ENCODE results near the gene LLCFC1.

LLCFC1 gene

DNA sequence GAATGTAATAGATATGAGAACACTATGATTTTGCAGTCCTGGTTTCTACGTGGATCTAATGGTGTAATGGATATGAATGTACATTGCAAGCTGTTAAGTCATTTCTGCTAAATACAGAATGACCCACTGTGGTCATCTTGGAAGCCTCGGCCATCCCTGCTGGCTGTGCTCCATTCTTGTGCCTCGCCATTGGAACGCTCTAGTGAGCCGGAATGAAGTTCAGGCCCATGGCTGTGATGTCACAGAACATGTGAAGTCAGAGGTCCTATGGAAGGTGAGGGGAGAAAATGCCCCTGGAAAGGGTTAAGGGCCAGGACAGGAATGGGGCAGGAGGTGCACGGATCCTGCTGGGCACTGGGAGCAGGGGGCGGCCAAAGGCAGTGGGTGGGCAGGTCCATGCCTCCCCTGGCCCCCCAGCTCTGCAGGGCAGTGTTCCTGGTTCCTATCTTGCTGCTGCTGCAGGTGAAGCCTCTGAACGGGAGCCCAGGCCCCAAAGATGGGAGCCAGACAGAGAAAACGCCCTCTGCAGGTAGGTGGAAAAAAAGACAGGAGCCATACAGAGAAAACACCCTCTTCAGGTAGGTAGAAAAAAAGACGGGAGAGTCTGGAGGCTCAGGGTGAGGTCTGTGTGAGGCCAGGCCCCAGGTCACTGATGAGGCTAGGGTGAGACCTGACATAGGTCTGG is at the start of gene LLCFC1:
TSS of gene LLCFC1 (plus strand) at position 259 of the 685 bp plus-strand sequence. CDS start at position 397, 138 bp downstream.
- DNase-seq (ENCODE audit: low read depth), result no peak

DNA sequence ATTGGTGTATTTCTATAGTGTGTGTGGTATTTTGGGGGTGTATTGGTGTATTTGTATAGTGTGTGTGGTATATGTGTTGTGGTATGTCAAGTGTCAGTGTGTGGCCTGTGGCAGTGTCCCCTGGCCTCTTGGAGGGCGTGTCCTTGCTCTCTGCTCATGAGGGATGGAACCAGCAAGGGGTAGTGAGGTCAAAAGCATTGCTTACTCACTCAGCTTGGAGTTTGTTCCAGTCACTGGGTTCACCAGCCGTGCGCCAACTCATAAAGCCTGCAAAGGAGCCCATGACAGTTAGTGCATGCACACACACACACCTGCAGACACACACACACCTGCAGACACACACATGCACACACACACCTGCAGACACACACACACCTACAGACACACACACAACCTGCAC is 49.5 kb upstream of the LLCFC1 start:
- no peak for DNase-seq (ENCODE audit: low read depth)

DNA sequence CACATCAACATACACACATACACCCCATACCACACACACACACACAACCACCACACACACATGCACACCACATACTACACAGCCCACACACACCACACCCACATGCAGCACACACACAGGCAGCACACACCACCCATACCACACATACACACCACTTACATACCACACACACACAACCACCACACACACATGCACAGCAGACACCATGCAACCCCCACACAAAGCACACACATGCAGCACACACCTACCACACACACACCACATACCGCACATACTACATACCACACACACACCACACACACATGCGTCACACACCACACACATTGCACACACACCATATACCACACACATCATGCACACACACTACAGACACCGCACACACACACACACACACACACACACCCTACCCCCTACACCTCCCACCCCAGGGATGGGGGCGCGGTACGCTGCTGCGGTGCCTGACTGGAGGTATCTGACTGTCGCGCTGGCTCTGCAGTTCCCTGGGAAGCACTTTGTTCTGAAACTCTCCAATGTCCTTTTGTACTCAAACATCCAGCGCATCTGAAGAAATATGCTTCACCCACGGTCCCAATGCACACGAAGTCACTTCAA is 48.3 kb upstream of the LLCFC1 start:
- DNase-seq (ENCODE audit: low read depth), result no peak

DNA sequence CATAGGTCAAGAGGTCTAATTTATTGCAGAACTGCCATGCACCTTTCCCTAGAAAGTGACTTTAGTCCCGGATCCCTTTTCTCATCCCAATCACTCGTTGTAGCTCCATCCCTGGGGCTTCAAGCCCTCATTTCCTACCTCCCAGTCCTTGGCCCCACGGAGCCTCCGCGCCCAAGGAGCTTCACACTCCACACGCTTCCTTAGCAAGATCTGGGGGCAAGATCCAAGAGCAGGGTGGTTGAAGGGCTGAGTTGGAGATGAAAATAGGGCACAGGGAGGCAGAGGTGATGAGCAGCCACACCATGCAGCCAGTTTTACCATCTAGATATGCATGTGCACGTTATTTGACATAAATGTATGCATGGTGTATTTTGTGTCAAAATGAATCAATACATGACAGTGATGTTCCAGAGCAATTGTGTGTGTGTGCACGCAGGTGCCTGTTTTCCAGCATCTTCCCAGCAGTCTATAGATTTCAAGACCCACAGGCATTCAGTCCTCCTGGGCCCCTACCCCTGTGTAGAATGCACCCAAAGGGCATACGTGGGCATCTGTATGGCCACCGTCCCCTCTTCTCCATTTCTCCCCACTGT is 47.7 kb upstream of the LLCFC1 start:
- DNase-seq (ENCODE audit: low read depth), result no peak

DNA sequence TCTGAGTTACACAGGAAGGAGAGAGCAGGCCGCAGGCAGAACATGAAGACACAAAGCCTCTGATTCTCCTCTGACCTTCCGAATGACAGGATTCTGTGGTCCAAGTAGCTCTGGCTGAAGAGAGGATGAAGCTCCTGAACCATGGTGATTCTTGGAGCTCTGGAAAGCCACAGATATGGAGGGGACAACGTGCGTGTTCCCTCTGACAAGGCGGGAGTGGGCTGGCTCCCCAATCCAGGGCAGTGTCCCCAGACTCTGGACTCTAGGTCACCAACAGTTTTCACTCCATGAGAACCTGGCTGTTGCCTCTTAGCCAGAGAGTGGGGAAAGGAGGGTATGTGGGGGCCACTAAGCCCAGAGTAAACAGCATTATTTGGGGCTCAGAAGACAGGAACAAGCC is 46.3 kb upstream of the LLCFC1 start:
- DNase-seq (ENCODE audit: low read depth), result no peak

DNA sequence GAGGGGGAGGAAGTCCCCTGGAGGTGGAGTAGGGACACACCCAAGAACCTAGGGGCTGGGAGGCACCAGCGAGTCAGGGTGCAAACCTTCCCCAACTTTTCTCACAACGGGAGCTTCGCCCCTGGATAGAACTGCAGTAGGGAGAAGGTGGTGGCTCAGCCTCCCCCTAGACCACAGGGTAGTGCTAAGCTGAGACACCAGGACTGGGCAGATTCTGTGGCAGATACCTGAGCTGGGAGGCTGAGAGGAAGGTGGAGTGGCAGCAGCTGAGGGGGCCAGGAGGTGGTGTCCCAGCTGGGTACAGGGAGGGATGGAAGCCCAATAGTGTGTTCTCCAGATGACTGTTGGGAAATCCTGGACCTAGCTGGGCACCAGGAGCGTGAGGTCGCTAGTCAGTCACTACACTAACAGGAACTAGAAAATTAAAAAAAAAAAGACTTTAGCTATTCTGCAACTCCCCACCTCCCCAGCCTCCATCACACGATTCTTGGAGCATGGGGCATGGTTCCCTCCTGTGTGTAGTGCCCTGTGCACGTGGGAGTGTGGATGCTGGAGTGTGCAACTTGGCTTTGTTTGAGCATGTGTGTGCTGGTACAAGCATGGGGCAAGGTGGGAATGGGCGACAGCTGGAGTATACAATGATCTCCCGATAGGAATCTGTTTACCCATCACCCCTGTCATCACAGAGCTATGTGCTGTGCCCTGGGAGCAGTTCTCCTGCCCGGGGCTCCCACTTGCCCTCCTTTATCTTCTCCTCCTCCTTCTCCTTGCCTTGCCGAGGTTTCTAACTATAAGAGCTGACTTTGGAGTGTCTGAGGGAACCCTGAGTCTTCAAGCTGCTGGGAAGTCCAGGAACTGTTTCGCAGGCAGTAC is 44.9 kb upstream of the LLCFC1 start:
- no peak for DNase-seq (ENCODE audit: low read depth)

DNA sequence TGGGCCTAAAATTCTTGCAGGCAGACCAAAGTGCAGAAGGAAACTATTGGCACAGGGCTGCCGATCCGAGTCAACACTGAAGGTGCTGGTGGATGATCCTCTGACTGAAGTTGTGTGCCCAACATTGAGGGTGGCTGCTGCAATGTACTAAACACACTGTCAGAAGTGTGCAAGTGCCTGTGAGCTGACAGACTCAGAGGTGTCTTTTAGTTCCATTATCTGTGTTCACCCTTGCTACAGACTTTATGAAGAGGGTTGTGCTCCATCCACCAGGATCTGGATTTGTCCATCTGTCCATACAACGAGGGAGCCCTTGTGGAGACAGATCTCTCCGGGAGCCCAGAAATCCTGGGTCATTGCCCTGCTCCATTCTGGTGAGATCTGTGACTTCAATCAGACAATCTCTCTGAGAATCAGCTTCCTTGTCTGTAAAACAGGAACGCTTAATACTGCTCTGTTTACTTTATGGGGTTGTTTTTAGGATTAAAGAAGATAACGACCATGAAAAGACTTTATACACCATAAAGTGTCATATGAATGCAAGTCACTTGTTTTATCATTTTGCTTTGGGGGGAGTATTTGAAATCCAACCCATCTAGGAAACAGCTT is 44.2 kb upstream of the LLCFC1 start:
- DNase-seq (ENCODE audit: low read depth), result no peak

DNA sequence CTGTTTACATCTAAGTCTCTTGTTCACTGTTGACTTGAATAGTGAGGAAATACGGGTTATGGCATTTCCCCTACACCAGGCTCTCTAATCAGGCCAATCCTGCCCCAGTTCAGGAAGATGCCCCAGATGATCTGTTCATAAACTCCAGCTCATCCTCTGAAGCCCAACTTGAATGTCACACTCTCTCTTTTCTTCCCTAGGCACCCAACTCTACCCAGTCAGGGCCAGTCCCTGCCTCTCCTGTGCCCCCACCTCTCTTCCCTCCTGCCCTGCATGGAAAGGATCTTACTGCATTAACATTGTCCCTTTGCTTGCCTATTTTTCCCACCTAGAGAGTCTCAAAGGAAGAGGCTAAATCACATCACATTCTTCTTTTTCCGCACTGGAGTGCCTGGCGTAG is 43.1 kb upstream of the LLCFC1 start:
- DNase-seq (ENCODE audit: low read depth), result no peak

DNA sequence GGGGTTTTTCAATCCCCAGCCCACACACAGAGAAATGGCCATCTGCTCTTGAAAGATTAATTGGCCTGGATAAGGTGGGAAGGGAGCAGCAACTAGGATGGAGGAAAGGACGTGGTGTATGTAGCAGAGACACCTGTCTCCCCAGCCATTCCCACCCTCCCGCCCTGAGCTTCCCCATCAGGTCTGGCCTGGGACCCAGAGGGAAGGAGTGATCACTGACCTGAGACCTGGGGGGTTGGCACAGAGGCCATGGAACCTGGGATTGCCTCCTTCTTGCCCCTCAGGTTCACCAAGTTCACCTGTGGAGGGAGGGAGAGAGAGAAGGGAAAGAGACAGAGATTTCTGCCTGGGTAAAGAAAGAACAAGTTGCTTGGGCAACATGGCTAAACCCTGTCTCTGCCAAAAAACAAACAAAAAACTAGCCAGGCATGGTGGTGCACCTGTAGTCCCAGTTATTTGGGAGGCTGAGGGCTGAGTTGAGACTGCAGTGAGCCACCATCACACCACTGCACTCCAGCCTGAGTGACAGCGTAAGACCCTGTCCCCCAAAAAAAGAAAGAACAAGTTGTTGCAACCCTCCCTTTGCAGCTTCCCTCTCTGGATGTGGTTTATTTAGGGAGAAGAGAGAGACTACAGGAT is 42.4 kb upstream of the LLCFC1 start:
- no peak for DNase-seq (ENCODE audit: low read depth)

DNA sequence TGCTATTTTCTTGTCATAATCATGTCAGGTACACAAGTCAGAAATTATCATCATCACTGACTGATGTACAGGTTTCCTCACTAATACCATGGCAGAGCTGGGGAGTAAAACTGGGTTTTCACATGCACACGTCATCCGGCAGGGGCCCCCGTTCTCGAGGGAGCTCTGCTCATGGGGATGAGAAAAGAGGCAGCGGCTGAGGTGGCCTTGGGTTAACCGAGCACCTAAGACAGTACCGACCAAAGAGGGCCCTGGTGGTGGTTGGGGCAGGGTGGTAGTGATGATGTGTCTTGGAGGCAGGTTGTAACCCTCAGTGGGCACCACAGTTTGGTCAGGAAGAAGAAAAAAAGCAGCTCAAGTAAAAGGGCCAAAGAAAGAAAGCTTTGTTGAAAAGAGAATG is 41.6 kb upstream of the LLCFC1 start:
- DNase-seq (ENCODE audit: low read depth), result no peak

DNA sequence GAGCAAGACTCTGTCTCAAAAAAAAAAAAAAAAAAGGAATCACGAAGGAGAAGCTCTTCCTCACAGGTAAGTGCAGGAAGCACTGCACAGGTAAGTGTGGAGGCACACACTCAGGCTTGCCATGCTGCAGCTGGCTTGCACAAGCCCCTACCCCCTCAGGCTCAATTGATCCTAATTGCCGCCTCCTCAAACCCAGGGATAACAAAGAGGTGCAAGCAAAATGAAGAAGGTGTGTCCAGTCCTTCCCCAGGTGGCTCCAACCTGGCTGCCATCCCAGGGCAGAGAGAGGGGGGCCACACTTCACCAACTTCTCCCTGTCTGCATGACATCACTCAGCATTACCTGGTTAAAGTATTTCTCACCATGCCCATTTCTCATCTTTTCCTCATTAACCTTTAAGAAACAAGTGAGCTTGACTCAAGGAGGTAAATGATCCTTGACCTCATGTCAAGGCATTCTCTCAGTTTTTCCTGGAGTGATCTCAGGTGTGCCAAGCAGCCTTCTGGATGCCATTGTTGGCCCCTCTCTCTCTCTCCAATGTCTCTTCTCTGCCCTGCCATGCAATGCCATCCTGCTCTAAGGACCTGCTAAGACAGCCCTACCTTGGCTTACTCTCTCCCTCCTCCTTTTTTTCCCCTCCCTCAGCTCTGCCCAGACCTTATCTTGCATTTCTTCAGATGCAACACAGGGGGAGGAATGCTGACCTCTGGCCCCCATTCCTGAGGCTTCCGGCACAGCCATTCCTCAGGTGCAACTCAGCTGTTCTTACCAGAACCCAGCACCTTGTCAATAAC is 40.7 kb upstream of the LLCFC1 start:
- no peak for DNase-seq (ENCODE audit: low read depth)

DNA sequence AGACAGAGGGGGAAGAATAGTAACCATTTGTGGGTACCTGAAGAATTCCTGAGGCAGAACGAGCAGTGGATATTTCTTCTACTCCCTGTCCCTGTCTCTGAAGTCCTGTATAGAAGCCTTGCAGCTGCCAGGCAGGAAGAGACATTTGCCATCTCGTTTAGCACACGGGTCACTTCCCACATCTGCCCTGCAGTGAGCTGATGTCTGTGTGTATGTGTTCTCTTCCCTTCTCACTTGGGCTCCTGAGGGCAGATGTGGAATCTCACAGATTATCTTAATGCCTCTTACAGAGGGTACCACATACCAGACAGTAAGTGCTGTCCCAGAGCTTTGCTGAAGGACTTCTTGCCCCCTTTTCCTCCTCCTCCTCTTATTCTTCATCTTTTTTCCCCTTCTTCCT is 39.6 kb upstream of the LLCFC1 start:
- DNase-seq (ENCODE audit: low read depth), result no peak

DNA sequence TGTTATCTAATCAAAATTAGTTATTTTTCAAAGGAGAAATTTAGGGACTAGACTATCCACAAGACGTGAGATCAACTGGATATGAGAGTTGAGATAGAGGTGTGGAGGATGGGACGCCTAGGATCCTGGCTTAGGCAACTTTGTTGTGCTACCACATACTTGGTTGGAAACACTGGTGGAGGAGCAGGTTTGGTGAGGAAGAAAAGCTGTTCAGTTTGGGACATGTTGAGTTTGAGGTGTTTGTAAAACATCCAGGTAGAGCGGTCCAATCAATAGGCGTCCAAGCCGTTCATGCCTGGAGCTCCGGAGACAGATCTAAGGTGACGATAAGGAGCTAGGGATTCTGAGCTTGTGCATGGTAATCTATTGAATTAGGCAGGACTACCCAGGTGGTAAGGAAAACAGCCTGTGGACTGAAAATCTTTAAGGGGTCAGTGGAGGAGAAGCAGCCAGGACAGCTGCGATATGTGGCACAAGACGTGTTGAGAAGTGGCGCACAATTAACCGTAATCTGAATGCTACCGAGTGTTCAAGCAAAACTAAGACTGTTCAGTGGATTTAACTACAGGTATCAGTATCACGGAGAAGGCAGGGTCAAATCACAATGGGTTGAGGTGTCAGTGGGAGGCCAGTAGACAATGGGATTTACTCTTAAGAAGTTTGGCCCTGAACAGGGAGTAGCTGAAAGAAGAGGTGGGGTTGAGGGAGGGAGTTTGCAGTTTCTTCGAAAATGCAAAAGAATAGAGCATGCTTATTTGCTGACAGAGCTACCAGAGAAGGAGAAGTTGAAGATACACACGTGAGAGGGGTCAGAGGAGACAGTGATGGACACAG is 37.6 kb upstream of the LLCFC1 start:
- no peak for DNase-seq (ENCODE audit: low read depth)

DNA sequence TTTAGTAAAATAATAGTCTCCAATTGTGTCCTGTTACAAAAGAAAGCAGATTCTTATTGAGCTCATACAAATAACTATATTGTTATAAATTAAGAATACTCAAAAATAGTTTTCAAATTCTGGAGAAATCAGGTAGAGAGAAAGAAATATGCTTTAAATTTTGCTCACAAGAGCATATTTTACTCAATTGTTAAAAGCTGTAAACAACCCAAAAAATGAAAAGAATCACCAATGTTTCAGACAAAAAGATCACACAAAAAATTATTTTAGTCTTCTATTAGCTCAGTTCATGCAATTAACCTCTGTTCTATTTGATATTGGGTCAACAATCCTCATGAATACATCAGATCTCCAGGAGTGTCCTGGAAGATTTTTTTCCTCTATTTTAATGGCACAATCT is 35.2 kb upstream of the LLCFC1 start:
- no peak for DNase-seq (ENCODE audit: low read depth)

DNA sequence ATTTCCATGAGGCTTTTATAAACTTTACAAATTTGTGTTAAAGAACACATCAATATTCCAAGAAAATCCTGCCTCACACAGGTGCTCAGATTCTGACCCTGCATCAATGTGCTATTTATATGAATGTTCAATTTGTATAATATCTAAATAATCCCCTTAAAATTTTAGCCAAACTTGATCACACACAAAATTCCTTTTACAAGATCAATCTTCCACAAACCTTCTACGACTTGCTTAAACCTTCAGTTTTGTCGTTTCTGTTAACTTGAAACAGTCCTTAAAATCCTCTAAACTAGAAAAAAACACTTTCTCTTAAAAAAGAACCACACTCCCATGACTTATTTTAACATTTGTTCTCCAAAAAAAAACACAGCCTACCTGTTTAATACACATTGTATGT is 33.5 kb upstream of the LLCFC1 start:
- DNase-seq (ENCODE audit: low read depth), result no peak

DNA sequence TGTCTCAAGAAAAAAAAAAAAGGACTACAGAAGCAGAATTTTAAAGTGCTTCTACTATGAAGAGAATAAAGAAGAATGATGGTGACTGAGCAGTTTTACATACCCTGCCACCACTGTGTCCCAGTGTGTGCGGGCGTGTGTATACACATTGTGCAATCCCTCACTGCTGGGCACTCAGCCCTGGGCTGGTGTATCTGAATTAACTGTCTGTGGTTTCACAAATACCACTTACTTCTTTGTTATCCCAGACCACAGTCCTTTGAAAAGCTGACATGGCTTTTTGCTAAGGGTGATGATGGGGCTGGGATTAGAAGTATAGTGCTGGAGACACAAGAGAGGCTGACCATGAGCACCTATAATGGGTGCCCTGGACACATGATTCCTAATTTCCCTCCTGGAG is 32.6 kb upstream of the LLCFC1 start:
- no peak for DNase-seq (ENCODE audit: low read depth)

DNA sequence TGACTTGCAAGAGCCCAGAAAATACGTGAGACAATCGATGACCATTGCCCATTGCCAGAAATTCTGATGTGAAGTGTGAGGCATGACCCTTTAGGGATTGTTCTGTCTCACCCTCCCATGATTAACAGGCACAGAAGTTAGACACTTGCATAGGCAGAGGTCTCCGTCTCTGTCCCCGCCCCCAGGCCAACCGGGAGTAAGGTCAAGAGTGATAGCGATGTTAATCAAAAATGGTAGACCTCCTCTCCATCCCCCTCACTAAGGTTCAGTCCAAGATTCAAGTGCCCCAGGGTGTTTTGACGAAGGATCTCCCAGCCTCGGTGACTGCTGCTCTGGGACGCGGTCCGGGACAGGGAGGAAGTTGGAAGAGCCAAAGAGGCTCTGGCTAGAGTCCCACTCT is 31.0 kb upstream of the LLCFC1 start:
- no peak for DNase-seq (ENCODE audit: low read depth)

DNA sequence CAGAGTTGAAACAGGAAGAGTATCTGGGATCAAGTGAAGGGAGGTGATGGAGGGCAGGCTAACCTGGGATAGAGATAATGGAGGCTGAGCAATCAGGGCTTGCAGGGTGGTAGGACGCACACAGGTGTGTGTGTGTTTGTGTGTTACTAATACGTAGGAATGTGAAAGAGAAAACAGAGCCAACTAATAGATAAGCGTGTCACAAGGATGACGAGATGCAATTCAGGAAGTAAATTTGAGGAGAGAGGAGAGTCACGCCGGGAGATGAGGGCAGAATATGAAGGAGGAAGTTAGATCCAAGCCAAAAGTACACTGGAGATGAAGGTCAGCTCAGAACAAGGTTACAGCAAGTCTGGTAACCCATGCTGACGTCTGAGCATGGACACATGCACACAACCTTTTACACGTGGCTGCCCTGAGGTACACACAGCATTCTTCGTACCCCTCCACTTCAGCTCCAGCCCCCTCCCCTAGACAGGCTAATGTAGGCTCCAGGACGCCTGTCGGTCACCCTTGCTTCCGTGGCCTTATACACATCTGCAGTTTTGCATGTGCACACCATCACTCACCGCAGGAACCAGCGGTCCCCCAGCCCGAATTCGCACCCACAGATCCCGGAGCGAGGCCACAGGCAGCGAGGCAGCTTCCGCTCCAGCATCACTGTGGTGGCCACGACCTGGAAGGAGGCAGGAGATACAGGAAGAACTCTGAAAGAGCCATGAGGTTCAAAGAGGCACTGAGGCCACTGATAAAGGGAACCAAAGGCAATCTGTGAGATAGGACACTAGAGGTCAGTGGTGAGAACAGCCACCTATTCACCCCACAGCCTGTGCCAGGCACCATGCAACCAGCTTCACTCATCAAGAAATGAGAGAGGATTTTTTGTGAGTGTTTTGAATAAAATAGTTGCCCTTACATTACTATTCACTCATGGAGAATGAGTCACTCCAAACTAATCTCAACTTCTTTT is 30.1 kb upstream of the LLCFC1 start:
- no peak for DNase-seq (ENCODE audit: low read depth)

DNA sequence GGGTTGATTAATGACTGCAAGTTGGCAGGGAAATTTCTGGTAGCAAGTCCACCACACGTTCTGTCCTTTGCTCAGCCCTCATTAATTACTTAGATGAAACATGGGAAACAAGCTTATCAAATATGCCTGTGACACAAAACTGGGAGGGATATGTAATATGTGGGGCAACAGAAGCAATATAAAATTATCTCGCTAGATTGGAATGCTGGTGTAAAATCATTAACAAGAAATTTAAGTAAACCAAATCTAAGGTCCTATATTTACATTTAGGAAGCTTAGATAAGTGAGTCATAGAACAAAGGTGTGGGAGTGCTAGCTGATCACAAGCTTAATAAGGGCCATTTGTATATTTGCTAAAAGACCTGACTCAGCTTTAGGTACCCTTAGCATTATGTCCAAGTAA is 29.3 kb upstream of the LLCFC1 start:
- no peak for DNase-seq (ENCODE audit: low read depth)

Measured in CMK (cell line).